Vagina (tissue), 2 donors: Measurements from ENCODE around the gene ANKFN1. TPM values are rescaled to one million over a fixed set of nuclear protein-coding genes. Genes with fewer than 3 reads are reported as not detected.
"Not testable (repeated sequence)": the region's sequence is repeated elsewhere in the genome, so short reads cannot be mapped to it uniquely, and the experiment has no call there.

Experiments
- DNase-seq, 2 donors: peaks; one replicate each; pipeline ENCODE4 v3.0.0-alpha.2; 2017; ENCODE audit errors: extremely low spot score in 2 of 2
- H3K27ac ChIP-seq: fragments of 200-600 bp; sonication (generic); one replicate; pipeline ENCODE4 v1.5.1; 2019
- H3K27me3 ChIP-seq: fragments of 200-600 bp; sonication (generic); one replicate; pipeline ENCODE4 v1.5.1; 2019
- H3K36me3 ChIP-seq, 2 donors: fragments of 200-600 bp; sonication (generic); one replicate each; pipeline ENCODE4 v1.5.1; 2017 to 2019
- H3K4me1 ChIP-seq: fragments of 200-600 bp; sonication (generic); one replicate; pipeline ENCODE4 v1.5.1; 2019
- H3K4me3 ChIP-seq, 2 donors: fragments of 200-600 bp; sonication (generic); 1 replicate in 1 of 2; 2 replicates in 1 of 2; pipeline ENCODE4 v1.5.1; 2016 to 2019
- H3K9me3 ChIP-seq: fragments of 200-600 bp; sonication (generic); one replicate; pipeline ENCODE4 v1.5.1; 2019
- CTCF ChIP-seq, 3 experiments: fragments of 450-650 bp in 2 of 3; fragments of 200-600 bp in 1 of 3; sonication (generic) in 1 of 3; IDR thresholded peaks; one replicate each; pipeline ENCODE4 v1.5.1; 2017 to 2019; ENCODE audit warnings: antibody characterized with exemption in 3 of 3, mild to moderate bottlenecking in 2 of 3, moderate library complexity in 2 of 3
- POLR2A ChIP-seq, 2 donors: fragments of 450-650 bp; IDR thresholded peaks; one replicate each; pipeline ENCODE4 v1.6.1; 2017; ENCODE audit warnings: antibody characterized with exemption in 2 of 2, mild to moderate bottlenecking in 2 of 2, moderate library complexity in 2 of 2
- POLR2AphosphoS5 ChIP-seq, 2 donors: sonication (generic); formaldehyde crosslinking; IDR thresholded peaks; one replicate each; pipeline ENCODE4 v1.9.0; 2017; ENCODE audit warnings: antibody characterized with exemption in 2 of 2, mild to moderate bottlenecking in 2 of 2, low read depth in 1 of 2; ENCODE audit not compliant: insufficient read depth in 1 of 2
- intact Hi-C: fragments of 100-400 bp; cut with DNase I; formaldehyde crosslinking; loops from one replicate; pipeline ENCODE4 v1.15.1; 2023
- total RNA-seq: library from RNA; depleted of rRNA; stranded (reverse); fragments of >200 nt; gene quantifications from one replicate; pipeline ENCODE4 v1.2.3, GENCODE V29; 2016

The ANKFN1 gene
- total RNA-seq, 1 donor from 2014 or later, result 3.4 TPM

- TF ChIP-seq CTCF (IDR thresholded peaks at IDR 0.05) (no peak), POLR2A (IDR thresholded peaks at IDR 0.05) (no peak), POLR2AphosphoS5 (IDR thresholded peaks at IDR 0.05; ENCODE audit: insufficient read depth in 1 of 2, low read depth in 1 of 2) (no peak)
- no peaks in the 10 kb centered on the region for H3K27me3 ChIP-seq
- no peaks in the 10 kb centered on the region for H3K36me3 ChIP-seq
- no peaks in the 10 kb centered on the region for H3K4me1 ChIP-seq
- no peaks in the 10 kb centered on the region for H3K9me3 ChIP-seq
- intact Hi-C loops, result no loop called here
- no peak overlapping the region for H3K4me3 ChIP-seq
- no peak overlapping the region for H3K27ac ChIP-seq
- DNase-seq, result no peak
Observed at GRCh38 chr17:56262803-56263202, 109.5 kb downstream of the ANKFN1 start.

- Histone ChIP-seq H3K36me3 (no peaks in the 10 kb centered on the region), H3K4me1 (peaks cover 9% of the 10 kb centered on the region), H3K27ac (peak overlapping the region; percentile 70), H3K4me3 (no peak overlapping the region), H3K27me3 (no peaks in the 10 kb centered on the region), H3K9me3 (no peaks in the 10 kb centered on the region)
- intact Hi-C loops, result no loop called here
- no peak for DNase-seq
- TF ChIP-seq POLR2A (IDR thresholded peaks at IDR 0.05), result no peak
- TF ChIP-seq POLR2AphosphoS5 (IDR thresholded peaks at IDR 0.05; ENCODE audit: insufficient read depth in 1 of 2, low read depth in 1 of 2), result no peak
- no peak for TF ChIP-seq CTCF (IDR thresholded peaks at IDR 0.05)
Observed at GRCh38 chr17:56269556-56270389, 116.5 kb downstream of the ANKFN1 start.

- Histone ChIP-seq H3K4me3 (no peak overlapping the region), H3K27ac (no peak overlapping the region), H3K4me1 (peaks cover 9% of the 10 kb centered on the region), H3K9me3 (no peaks in the 10 kb centered on the region), H3K36me3 (no peaks in the 10 kb centered on the region), H3K27me3 (no peaks in the 10 kb centered on the region)
- intact Hi-C loops, result no loop called here
- DNase-seq, result no peak
- TF ChIP-seq POLR2AphosphoS5 (IDR thresholded peaks at IDR 0.05; ENCODE audit: insufficient read depth in 1 of 2, low read depth in 1 of 2), result no peak
- TF ChIP-seq CTCF (IDR thresholded peaks at IDR 0.05), result no peak
- no peak for TF ChIP-seq POLR2A (IDR thresholded peaks at IDR 0.05)
Observed at GRCh38 chr17:56274491-56274890, 121.2 kb downstream of the ANKFN1 start.

GRCh38 chr17:56284482-56284881 is 131.2 kb downstream of the ANKFN1 start:
- no peak overlapping the region for H3K4me3 ChIP-seq
- no peak overlapping the region for H3K27ac ChIP-seq
- H3K9me3 ChIP-seq, result no peaks in the 10 kb centered on the region
- H3K27me3 ChIP-seq, result no peaks in the 10 kb centered on the region
- TF ChIP-seq POLR2A (IDR thresholded peaks at IDR 0.05), result no peak
- TF ChIP-seq CTCF (IDR thresholded peaks at IDR 0.05), result no peak
- TF ChIP-seq POLR2AphosphoS5 (IDR thresholded peaks at IDR 0.05; ENCODE audit: insufficient read depth in 1 of 2, low read depth in 1 of 2), result no peak
- no peaks in the 10 kb centered on the region for H3K36me3 ChIP-seq
- H3K4me1 ChIP-seq, result peaks cover 1% of the 10 kb centered on the region
- DNase-seq, result no peak
- intact Hi-C loops, result no loop called here

GRCh38 chr17:56288786-56289185 is 135.5 kb downstream of the ANKFN1 start:
- intact Hi-C loops, H3K27me3 ChIP-seq, H3K9me3 ChIP-seq, H3K36me3 ChIP-seq, H3K4me3 ChIP-seq, DNase-seq: not testable (repeated sequence)
- H3K27ac ChIP-seq, result peak overlapping the region; percentile 65
- peaks cover 33% of the 10 kb centered on the region for H3K4me1 ChIP-seq
